Measurements from ENCODE around the gene ABCB9. TPM values are rescaled to one million over a fixed set of nuclear protein-coding genes. Genes with fewer than 3 reads are reported as not detected.
A peak's percentile ranks its signal among the peaks of the same experiment; 100 is the strongest.
"Not testable (repeated sequence)": the region's sequence is repeated elsewhere in the genome, so short reads cannot be mapped to it uniquely, and the experiment has no call there.

ABCB9 gene
- total RNA-seq, 2 donors from 2014 or later = 4.3 to 4.5 TPM

- H3K9ac ChIP-seq (ENCODE audit: low read depth in 2 of 2, low read length in 2 of 2) = peak overlapping the region; percentile 87 to 100
- DNase-seq = no peak
- H3K9me3 ChIP-seq = no peaks in the 10 kb centered on the region
- intact Hi-C loops (cut with DNase I) = no loop called here
- peak overlapping the region; percentile 72 for H3K27ac ChIP-seq
- H3K4me3 ChIP-seq = peak overlapping the region; percentile 53
- no peaks in the 10 kb centered on the region for H3K27me3 ChIP-seq
- no peaks in the 10 kb centered on the region for H3K36me3 ChIP-seq
- peaks cover 5% of the 10 kb centered on the region for H3K4me1 ChIP-seq
- no peak for TF ChIP-seq CTCF (IDR thresholded peaks at IDR 0.05)
Measured at GRCh38 chr12:122895320-122895703, 71.0 kb downstream of the ABCB9 start.

GRCh38 chr12:122894193-122895121 lies 71.8 kb downstream of the ABCB9 start:
- Histone ChIP-seq H3K4me3 (peak overlapping the region; percentile 53), H3K9ac (ENCODE audit: low read depth in 2 of 2, low read length in 2 of 2) (peak overlapping the region; percentile 87 to 100), H3K4me1 (peaks cover 5% of the 10 kb centered on the region), H3K9me3 (no peaks in the 10 kb centered on the region), H3K36me3 (no peaks in the 10 kb centered on the region), H3K27ac (peak overlapping the region; percentile 72), H3K27me3 (no peaks in the 10 kb centered on the region)
- peak; percentile 86 for DNase-seq
- no peak for TF ChIP-seq CTCF (IDR thresholded peaks at IDR 0.05)
- intact Hi-C loops (cut with DNase I) = no loop called here

- Histone ChIP-seq H3K27ac (peak overlapping the region; percentile 72), H3K27me3 (no peaks in the 10 kb centered on the region), H3K4me3 (peak overlapping the region; percentile 53), H3K4me1 (peaks cover 11% of the 10 kb centered on the region), H3K9me3 (no peaks in the 10 kb centered on the region), H3K36me3 (no peaks in the 10 kb centered on the region), H3K9ac (ENCODE audit: low read depth in 2 of 2, low read length in 2 of 2) (peak overlapping the region in 1 of 2 donors; percentile 100)
- DNase-seq = peak; percentile 74
- intact Hi-C loops (cut with DNase I) = no loop called here
- TF ChIP-seq CTCF (IDR thresholded peaks at IDR 0.05) = no peak
Measured at GRCh38 chr12:122893208-122894153, 72.8 kb downstream of the ABCB9 start.

GRCh38 chr12:122892724-122893123 lies 73.5 kb downstream of the ABCB9 start:
- H3K9me3 ChIP-seq; DNase-seq; H3K36me3 ChIP-seq; intact Hi-C loops (cut with DNase I); H3K27me3 ChIP-seq; H3K4me3 ChIP-seq: not testable (repeated sequence)
- peak overlapping the region; percentile 43 to 100 for H3K9ac ChIP-seq (ENCODE audit: low read depth in 2 of 2, low read length in 2 of 2)
- H3K4me1 ChIP-seq = peaks cover 17% of the 10 kb centered on the region
- peak overlapping the region; percentile 72 for H3K27ac ChIP-seq

GRCh38 chr12:122891661-122892525 lies 74.4 kb downstream of the ABCB9 start:
- Histone ChIP-seq H3K27me3 (no peaks in the 10 kb centered on the region), H3K9ac (ENCODE audit: low read depth in 2 of 2, low read length in 2 of 2) (peak overlapping the region; percentile 60 to 100), H3K27ac (peak overlapping the region; percentile 72), H3K36me3 (no peaks in the 10 kb centered on the region), H3K9me3 (no peaks in the 10 kb centered on the region), H3K4me3 (peak overlapping the region; percentile 14), H3K4me1 (peaks cover 24% of the 10 kb centered on the region)
- DNase-seq = peak; percentile 62
- intact Hi-C loops (cut with DNase I) = no loop called here
- no peak for TF ChIP-seq CTCF (IDR thresholded peaks at IDR 0.05)

Measured in colonic mucosa (tissue), 4 donors.